A673 (cell line): ENCODE data around the gene EFCAB6. TPM values are rescaled to one million over a fixed set of nuclear protein-coding genes. Genes with fewer than 3 reads are reported as not detected.

Experiments
- BruUV-seq: library from RNA; stranded (reverse); fragments of 400-500 nt; replicated peaks from 2 replicates; lab custom pipeline; 2021; lab: Mats Ljungman, UMichigan
- CTCF ChIA-PET: fragments of 300-600 bp; sonication (Branson Sonifier 250); formaldehyde crosslinking; loops from one replicate; lab custom pipeline; 2022; ENCODE audit warnings: antibody characterized with exemption; lab: Charles Lee
- POLR2A ChIA-PET: fragments of 300-600 bp; sonication (Branson Sonifier 250); formaldehyde crosslinking; loops from one replicate; lab custom pipeline; 2022; ENCODE audit warnings: antibody characterized with exemption; ENCODE audit not compliant: low non-redundant PET; lab: Charles Lee
- DNase-seq: peaks from one replicate; pipeline ENCODE4 v3.0.0-alpha.2; 2015; ENCODE audit warnings: low spot score
- H3K27ac ChIP-seq: fragments of 200-600 bp; sonication (generic); 2 replicates; pipeline ENCODE4 v1.5.1; 2016; ENCODE audit warnings: mixed run types, low read depth, mild to moderate bottlenecking, mixed read lengths, antibody characterized with exemption, low read length; ENCODE audit not compliant: poor library complexity, severe bottlenecking
- H3K27me3 ChIP-seq: fragments of 200-600 bp; sonication (generic); replicated peaks from 2 replicates; pipeline ENCODE4 v1.6.1; 2017; ENCODE audit warnings: mixed run types, low read depth, mild to moderate bottlenecking, mixed read lengths, antibody characterized with exemption, low read length; ENCODE audit not compliant: insufficient read depth, poor library complexity
- H3K36me3 ChIP-seq: fragments of 200-600 bp; sonication (generic); 2 replicates; pipeline ENCODE4 v1.6.1; 2016; ENCODE audit warnings: mixed run types, mild to moderate bottlenecking, mixed read lengths, antibody characterized with exemption, low read length; ENCODE audit not compliant: insufficient read depth, poor library complexity, severe bottlenecking
- H3K4me1 ChIP-seq: fragments of 200-600 bp; sonication (generic); 2 replicates; pipeline ENCODE4 v1.6.1; 2017; ENCODE audit warnings: mixed run types, mild to moderate bottlenecking, mixed read lengths, antibody characterized with exemption, low read length; ENCODE audit not compliant: insufficient read depth, poor library complexity, severe bottlenecking
- H3K4me3 ChIP-seq: fragments of 200-600 bp; sonication (generic); 2 replicates; pipeline ENCODE4 v1.5.1; 2016; ENCODE audit warnings: low read depth, mixed run types, mild to moderate bottlenecking, mixed read lengths, low read length; ENCODE audit not compliant: poor library complexity, severe bottlenecking
- H3K9me3 ChIP-seq: fragments of 200-600 bp; sonication (generic); 2 replicates; pipeline ENCODE4 v1.6.1; 2016; ENCODE audit warnings: mixed run types, low read depth, mild to moderate bottlenecking, mixed read lengths, antibody characterized with exemption, low read length; ENCODE audit not compliant: poor library complexity, severe bottlenecking
- CTCF ChIP-seq: fragments of 300-800, 200-600 bp; sonication (generic); conservative IDR thresholded peaks from 2 replicates; pipeline ENCODE4 v1.5.1; 2017; ENCODE audit warnings: low read depth, mild to moderate bottlenecking, antibody characterized with exemption, low read length, moderate library complexity, mixed read lengths
- EZH2 ChIP-seq: fragments of 200-600 bp; sonication (generic); IDR thresholded peaks from 2 replicates; pipeline ENCODE4 v1.6.1; 2017; ENCODE audit warnings: borderline replicate concordance, low read depth, mild to moderate bottlenecking, mixed read lengths, antibody characterized with exemption, low read length; ENCODE audit not compliant: poor library complexity, severe bottlenecking
- intact Hi-C: fragments of 100-400 bp; cut with micrococcal nuclease; formaldehyde crosslinking; loops from one replicate; pipeline ENCODE4 v1.10.0; 2022; ENCODE audit not compliant: unreplicated experiment
- total RNA-seq: library from RNA; stranded (reverse); gene quantifications from 2 replicates; pipeline ENCODE4 v1.2.3, GENCODE V29; 2021

Gene EFCAB6
- total RNA-seq, 1 experiment from 2014 or later = 0.41 TPM

- no peak overlapping the region for H3K27ac ChIP-seq
- ChIA-PET CTCF (no interaction called here), POLR2A (no interaction called here)
- H3K4me1 ChIP-seq = no peaks in the 10 kb centered on the region
- intact Hi-C loops = no loop called here
- H3K36me3 ChIP-seq = no peaks in the 10 kb centered on the region
- TF ChIP-seq EZH2 = no peak
- no peak for TF ChIP-seq CTCF
- H3K9me3 ChIP-seq = no peaks in the 10 kb centered on the region
- no peak overlapping the region for H3K4me3 ChIP-seq
- no peak for DNase-seq
- peaks cover 28% of the 10 kb centered on the region for H3K27me3 ChIP-seq
- BruUV-seq = no TSS peak
These were observed 34.9 kb upstream of the EFCAB6 start for GRCh38 chr22:43846966-43847365.

GRCh38 chr22:43845981-43846380 lies 33.9 kb upstream of the EFCAB6 start:
- ChIA-PET CTCF (no interaction called here), POLR2A (no interaction called here)
- Histone ChIP-seq H3K9me3 (no peaks in the 10 kb centered on the region), H3K27ac (no peak overlapping the region), H3K4me1 (no peaks in the 10 kb centered on the region), H3K36me3 (no peaks in the 10 kb centered on the region), H3K4me3 (no peak overlapping the region), H3K27me3 (peaks cover 19% of the 10 kb centered on the region)
- BruUV-seq = no TSS peak
- TF ChIP-seq CTCF = no peak
- TF ChIP-seq EZH2 = no peak
- no peak for DNase-seq
- intact Hi-C loops = no loop called here

- H3K4me3 ChIP-seq = no peak overlapping the region
- BruUV-seq = no TSS peak
- H3K36me3 ChIP-seq = no peaks in the 10 kb centered on the region
- peaks cover 7% of the 10 kb centered on the region for H3K27me3 ChIP-seq
- H3K9me3 ChIP-seq = no peaks in the 10 kb centered on the region
- CTCF ChIA-PET = no interaction called here
- no peak for DNase-seq
- intact Hi-C loops = no loop called here
- no peak overlapping the region for H3K27ac ChIP-seq
- TF ChIP-seq EZH2 (no peak), CTCF (no peak)
- POLR2A ChIA-PET = no interaction called here
- no peaks in the 10 kb centered on the region for H3K4me1 ChIP-seq
These were observed 32.7 kb upstream of the EFCAB6 start for GRCh38 chr22:43844560-43845545.
